ENCODE data around the gene HPCA.

GRCh38 chr1:32910319-32910718 lies 24.0 kb downstream of the HPCA start:
- TF ChIP-seq CTCF (optimal IDR thresholded peaks at IDR 0.05 in 1 of 3, IDR thresholded peaks at IDR 0.05 in 1 of 3, conservative IDR thresholded peaks at IDR 0.05 in 1 of 3; ENCODE audit: extremely low read depth in 1 of 3, insufficient read depth in 2 of 3, low read length in 3 of 3), result no peak
- TF ChIP-seq EZH2 (IDR thresholded peaks at IDR 0.05; ENCODE audit: low read length), result no peak
